Transverse colon (tissue), 4 donors: Measurements from ENCODE around the gene ZNF576. TPM values are rescaled to one million over a fixed set of nuclear protein-coding genes. Genes with fewer than 3 reads are reported as not detected.

ENCODE experiments used
- DNase-seq: peaks from one replicate; pipeline ENCODE4 v3.0.0-alpha.2; 2019
- H3K27ac ChIP-seq, 4 donors: fragments of 200-600 bp; sonication (generic); 2 replicates each; pipeline ENCODE4 v1.5.1; 2016 to 2018; ENCODE audit warnings: inconsistent platforms in 4 of 4
- H3K27me3 ChIP-seq: fragments of 200-600 bp; sonication (generic); 2 replicates; pipeline ENCODE4 v1.5.1; 2017; ENCODE audit warnings: inconsistent platforms
- H3K36me3 ChIP-seq, 4 donors: fragments of 200-600 bp; sonication (generic); 2 replicates each; pipeline ENCODE4 v1.5.1; 2017 to 2019; ENCODE audit warnings: inconsistent platforms in 4 of 4
- H3K4me1 ChIP-seq, 4 donors: fragments of 200-600 bp; sonication (generic); 2 replicates each; pipeline ENCODE4 v1.5.1; 2017 to 2020; ENCODE audit warnings: inconsistent platforms in 4 of 4
- H3K4me3 ChIP-seq, 4 donors: fragments of 200-600 bp; sonication (generic); 1 replicate in 1 of 4; 2 replicates in 3 of 4; pipeline versions ENCODE4 v1.5.1 to v1.6.1; 2017 to 2019; ENCODE audit warnings: inconsistent platforms in 4 of 4
- H3K9me3 ChIP-seq, 2 donors: fragments of 200-600 bp; sonication (generic); 2 replicates each; pipeline ENCODE4 v1.5.1; 2017 to 2019; ENCODE audit warnings: inconsistent platforms in 2 of 2
- CTCF ChIP-seq, 5 experiments: fragments of 200-600 bp in 3 of 5; fragments of 450-650 bp in 2 of 5; sonication (generic) in 3 of 5; IDR thresholded peaks; 1 replicate in 2 of 5; 2 replicates in 3 of 5; pipeline ENCODE4 v1.5.1; 2016 to 2017; ENCODE audit warnings: antibody characterized with exemption in 5 of 5, inconsistent platforms in 3 of 5, mild to moderate bottlenecking in 2 of 5, moderate library complexity in 1 of 5
- EP300 ChIP-seq: sonication (generic); formaldehyde crosslinking; IDR thresholded peaks from one replicate; pipeline ENCODE4 v1.6.1; 2017; ENCODE audit warnings: antibody characterized with exemption, low read depth
- POLR2A ChIP-seq: fragments of 450-650 bp; IDR thresholded peaks from one replicate; pipeline ENCODE4 v1.6.1; 2016; ENCODE audit warnings: antibody characterized with exemption, mild to moderate bottlenecking, moderate library complexity
- POLR2AphosphoS5 ChIP-seq, 3 donors: sonication (generic); formaldehyde crosslinking; IDR thresholded peaks; one replicate each; pipeline ENCODE4 v1.6.1; 2016; ENCODE audit warnings: antibody characterized with exemption in 3 of 3
- WGBS, 2 donors: methylation state at CpG; one replicate each; pipeline ENCODE4 v1.1.5; 2018; ENCODE audit warnings: low coverage in 1 of 2; 5-methylcytosine and 5-hydroxymethylcytosine counted together
- in situ Hi-C, 4 donors: fragments of 200-750 bp; cut with MboI; loops; one replicate each; pipeline versions ENCODE4 v1.15.0 to v1.15.1; 2017; ENCODE audit warnings: low sequenced_read_pairs in 3 of 4, low pct_ligation_motif_present in 1 of 4, low pct_unique_long_range_greater_than_20kb in 1 of 4
- intact Hi-C: fragments of 100-400 bp; cut with DNase I; formaldehyde crosslinking; loops from one replicate; pipeline ENCODE4 v1.15.1; 2023; ENCODE audit warnings: low total_unique reads
- total RNA-seq, 4 donors: library from RNA; depleted of rRNA; stranded (reverse); fragments of >200 nt; gene quantifications; one replicate each; pipeline ENCODE4 v1.1.0, GENCODE V29; 2016

Gene ZNF576
- total RNA-seq, 4 donors from 2014 or later, result 3.7 to 11.9 (median 9.8) TPM

- peak overlapping the region; percentile 44 to 88 (median 62) for H3K4me3 ChIP-seq
- peak overlapping the region; percentile 86 to 98 (median 96) for H3K27ac ChIP-seq
- 2% methylated on average over 43 of the region's 64 CpGs; no CpG with 5 or more reads in 1 of the 2 donors for WGBS, 2 donors
- peaks cover 0 to 20% (median 9%) of the 10 kb centered on the region in 4 donors for H3K36me3 ChIP-seq
- peaks cover 25 to 40% (median 31%) of the 10 kb centered on the region in 4 donors for H3K4me1 ChIP-seq
- in situ Hi-C loops, result no loop called here
- no peaks in the 10 kb centered on the region for H3K27me3 ChIP-seq
- peak; percentile 62 for DNase-seq
- H3K9me3 ChIP-seq, result no peaks in the 10 kb centered on the region
- intact Hi-C loops, result loop anchor here (10.0 kb wide), 1 partner anchor 60 kb away; the partner anchor contains the start of gene ZNF575
- TF ChIP-seq POLR2A, result peak; percentile 26
- peak in 1 of 3 donors; percentile 7 for TF ChIP-seq POLR2AphosphoS5 (IDR thresholded peaks at IDR 0.05)
- no peak for TF ChIP-seq EP300
- TF ChIP-seq CTCF (IDR thresholded peaks at IDR 0.05), result peak; percentile 57 to 86 (median 75)
These were observed 1.4 kb upstream of the ZNF576 start for GRCh38 chr19:43594710-43595604.

GRCh38 chr19:43595605-43595998, 793 bp upstream of the ZNF576 start:
- 1% methylated on average over 18 of the region's 18 CpGs; no CpG with 5 or more reads in 1 of the 2 donors for WGBS, 2 donors
- Histone ChIP-seq H3K27me3 (no peaks in the 10 kb centered on the region), H3K36me3 (peaks cover 0 to 20% (median 9%) of the 10 kb centered on the region in 4 donors), H3K4me1 (peaks cover 25 to 40% (median 31%) of the 10 kb centered on the region in 4 donors), H3K27ac (peak overlapping the region; percentile 86 to 98 (median 96)), H3K9me3 (no peaks in the 10 kb centered on the region), H3K4me3 (peak overlapping the region; percentile 44 to 88 (median 62))
- intact Hi-C loops, result loop anchor here (10.0 kb wide), 1 partner anchor 61 kb away; the partner anchor contains the start of gene ZNF575
- peak; percentile 28 for DNase-seq
- in situ Hi-C loops, result no loop called here
- TF ChIP-seq POLR2A (no peak), CTCF (IDR thresholded peaks at IDR 0.05) (no peak), EP300 (no peak), POLR2AphosphoS5 (IDR thresholded peaks at IDR 0.05) (no peak)

GRCh38 chr19:43596842-43597461, 557 bp downstream of the ZNF576 start:
- Histone ChIP-seq H3K4me1 (peaks cover 25 to 40% (median 31%) of the 10 kb centered on the region in 4 donors), H3K27me3 (no peaks in the 10 kb centered on the region), H3K27ac (peak overlapping the region; percentile 86 to 98 (median 96)), H3K36me3 (peaks cover 0 to 18% (median 9%) of the 10 kb centered on the region in 4 donors), H3K4me3 (peak overlapping the region; percentile 50 to 88 (median 66)), H3K9me3 (no peaks in the 10 kb centered on the region)
- intact Hi-C loops, result loop anchor here (10.0 kb wide), 1 partner anchor 62 kb away; the partner anchor contains the start of gene ZNF575
- 24% methylated on average over 7 of the region's 7 CpGs; no CpG with 5 or more reads in 1 of the 2 donors for WGBS, 2 donors
- in situ Hi-C loops, result no loop called here
- DNase-seq, result no peak
- TF ChIP-seq POLR2A, result no peak
- TF ChIP-seq CTCF (IDR thresholded peaks at IDR 0.05), result no peak
- no peak for TF ChIP-seq EP300
- TF ChIP-seq POLR2AphosphoS5 (IDR thresholded peaks at IDR 0.05), result no peak

GRCh38 chr19:43597876-43598275, 1.5 kb downstream of the ZNF576 start:
- H3K4me1 ChIP-seq, result peaks cover 25 to 40% (median 31%) of the 10 kb centered on the region in 4 donors
- peaks cover 0 to 9% (median 5%) of the 10 kb centered on the region in 4 donors for H3K36me3 ChIP-seq
- no peaks in the 10 kb centered on the region for H3K9me3 ChIP-seq
- H3K4me3 ChIP-seq, result peak overlapping the region in 1 of 4 donors; percentile 88
- no peak for TF ChIP-seq CTCF (IDR thresholded peaks at IDR 0.05)
- TF ChIP-seq EP300, result no peak
- no peak for TF ChIP-seq POLR2AphosphoS5 (IDR thresholded peaks at IDR 0.05)
- no peak for TF ChIP-seq POLR2A
- 40 to 43% methylated on average over 4 to 5 of the region's 5 CpGs for WGBS, 2 donors
- intact Hi-C loops, result loop anchor here (10.0 kb wide), 1 partner anchor 63 kb away; the partner anchor contains the start of gene ZNF575
- in situ Hi-C loops, result no loop called here
- DNase-seq, result no peak
- no peaks in the 10 kb centered on the region for H3K27me3 ChIP-seq
- H3K27ac ChIP-seq, result peak overlapping the region in 2 of 4 donors; percentile 86 to 97
